H9 (cell line): Measurements from ENCODE around the gene MRPS15. TPM values are rescaled to one million over a fixed set of nuclear protein-coding genes. Genes with fewer than 3 reads are reported as not detected.
"Not testable (repeated sequence)": the region's sequence is repeated elsewhere in the genome, so short reads cannot be mapped to it uniquely, and the experiment has no call there.

Experiments used
- DNase-seq: peaks from one replicate; pipeline ENCODE4 v3.0.0-alpha.2; 2017
- H2AFZ ChIP-seq: one replicate; pipeline ENCODE4 v1.6.1; 2013; ENCODE audit warnings: mild to moderate bottlenecking, low read length, control low read depth, moderate library complexity
- H2AK5ac ChIP-seq: 2 replicates; pipeline ENCODE4 v1.6.1; 2013; ENCODE audit warnings: low read length, control low read depth, mixed read lengths; ENCODE audit not compliant: insufficient read length
- H2BK120ac ChIP-seq: one replicate; pipeline ENCODE4 v1.6.1; 2013; ENCODE audit warnings: low read depth, mild to moderate bottlenecking, low read length, control low read depth, inconsistent platforms; ENCODE audit not compliant: poor library complexity, severe bottlenecking
- H2BK12ac ChIP-seq: 2 replicates; pipeline ENCODE4 v1.6.1; 2013; ENCODE audit warnings: low read length, control low read depth, mixed read lengths, low read depth; ENCODE audit not compliant: insufficient read length
- H2BK15ac ChIP-seq: 2 replicates; pipeline ENCODE4 v1.6.1; 2013; ENCODE audit warnings: low read depth, low read length, control low read depth
- H2BK20ac ChIP-seq: one replicate; pipeline ENCODE4 v1.6.1; 2013; ENCODE audit warnings: low read depth, mild to moderate bottlenecking, low read length, control low read depth, inconsistent platforms; ENCODE audit not compliant: poor library complexity, severe bottlenecking
- H2BK5ac ChIP-seq: 2 replicates; pipeline ENCODE4 v1.6.1; 2013; ENCODE audit warnings: low read length, control low read depth, mixed read lengths; ENCODE audit not compliant: insufficient read length
- H3K14ac ChIP-seq: 2 replicates; pipeline ENCODE4 v1.6.1; 2013; ENCODE audit warnings: low read length, control low read depth; ENCODE audit not compliant: insufficient read depth
- H3K18ac ChIP-seq: 2 replicates; pipeline ENCODE4 v1.6.1; 2013; ENCODE audit warnings: low read depth, mild to moderate bottlenecking, mixed read lengths, low read length, control low read depth; ENCODE audit not compliant: insufficient read length
- H3K23ac ChIP-seq: 2 replicates; pipeline ENCODE4 v1.6.1; 2013; ENCODE audit warnings: low read length, control low read depth, mixed read lengths, low read depth; ENCODE audit not compliant: insufficient read length
- H3K23me2 ChIP-seq: 2 replicates; pipeline ENCODE4 v1.6.1; 2013; ENCODE audit warnings: low read depth, mild to moderate bottlenecking, mixed read lengths, low read length, control low read depth; ENCODE audit not compliant: insufficient read length, poor library complexity, severe bottlenecking
- H3K27ac ChIP-seq: 2 replicates; pipeline ENCODE4 v1.5.1; 2013; ENCODE audit warnings: low read length, control low read depth, mixed read lengths, low read depth; ENCODE audit not compliant: insufficient read length
- H3K27me3 ChIP-seq: 2 replicates; pipeline ENCODE4 v1.6.1; 2013; ENCODE audit warnings: low read length, control low read depth, inconsistent platforms; ENCODE audit not compliant: insufficient read depth
- H3K4ac ChIP-seq: 2 replicates; pipeline ENCODE4 v1.6.1; 2013; ENCODE audit warnings: low read depth, mild to moderate bottlenecking, control low read depth, inconsistent platforms, low read length, moderate library complexity
- H3K4me1 ChIP-seq: 2 replicates; pipeline ENCODE4 v1.6.1; 2013; ENCODE audit warnings: low read length, control low read depth, inconsistent platforms; ENCODE audit not compliant: insufficient read depth
- H3K4me2 ChIP-seq: 2 replicates; pipeline ENCODE4 v1.6.1; 2013; ENCODE audit warnings: low read length, control low read depth, mixed read lengths; ENCODE audit not compliant: insufficient read length, insufficient read depth
- H3K56ac ChIP-seq: 2 replicates; pipeline ENCODE4 v1.6.1; 2013; ENCODE audit warnings: low read depth, mild to moderate bottlenecking, mixed read lengths, low read length, control low read depth; ENCODE audit not compliant: insufficient read length
- H3K79me1 ChIP-seq: 2 replicates; pipeline ENCODE4 v1.6.1; 2013; ENCODE audit warnings: low read depth, mild to moderate bottlenecking, moderate library complexity, low read length, control low read depth, inconsistent platforms; ENCODE audit not compliant: insufficient read depth, poor library complexity, severe bottlenecking
- H3K79me2 ChIP-seq: 2 replicates; pipeline ENCODE4 v1.6.1; 2013; ENCODE audit warnings: low read length, control low read depth, inconsistent platforms; ENCODE audit not compliant: insufficient read depth
- H3K9ac ChIP-seq: 2 replicates; pipeline ENCODE4 v1.6.1; 2013; ENCODE audit warnings: low read length, control low read depth, mixed read lengths; ENCODE audit not compliant: insufficient read length; ENCODE audit errors: extremely low read depth
- H3K9me3 ChIP-seq: one replicate; pipeline ENCODE4 v1.6.1; 2013; ENCODE audit warnings: low read depth, low read length, inconsistent platforms; ENCODE audit not compliant: control insufficient read depth
- H3T11ph ChIP-seq: one replicate; pipeline ENCODE4 v1.6.1; 2013; ENCODE audit warnings: mild to moderate bottlenecking, low read length, control low read depth, inconsistent platforms
- H4K20me1 ChIP-seq: one replicate; pipeline ENCODE4 v1.6.1; 2013; ENCODE audit not compliant: control insufficient read depth, insufficient read length, insufficient read depth
- H4K5ac ChIP-seq: 2 replicates; pipeline ENCODE4 v1.6.1; 2013; ENCODE audit warnings: low read depth, mild to moderate bottlenecking, mixed read lengths, low read length, control low read depth; ENCODE audit not compliant: insufficient read length
- H4K8ac ChIP-seq: replicated peaks from 2 replicates; pipeline ENCODE4 v1.6.1; 2013; ENCODE audit warnings: low read length, control low read depth, mixed read lengths, low read depth; ENCODE audit not compliant: insufficient read length
- H4K91ac ChIP-seq: 2 replicates; pipeline ENCODE4 v1.6.1; 2013; ENCODE audit warnings: low read depth, mild to moderate bottlenecking, moderate library complexity, mixed read lengths, low read length, control low read depth; ENCODE audit not compliant: insufficient read length
- H3K27ac Mint-ChIP-seq, 3 experiments: 2 replicates in 2 of 3; 3 replicates in 1 of 3; pipeline ENCODE4 v1.8.0; 2020 to 2021; ENCODE audit warnings: mixed read lengths in 3 of 3, mild to moderate bottlenecking in 1 of 3, moderate library complexity in 1 of 3
- H3K27me3 Mint-ChIP-seq: 2 replicates; pipeline ENCODE4 v1.8.0; 2021; ENCODE audit warnings: low read depth, mild to moderate bottlenecking, moderate library complexity, mixed read lengths
- H3K36me3 Mint-ChIP-seq, 3 experiments: 2 replicates in 2 of 3; 3 replicates in 1 of 3; pipeline ENCODE4 v1.8.0; 2020 to 2021; ENCODE audit warnings: low read depth in 3 of 3, mixed read lengths in 3 of 3; ENCODE audit not compliant: insufficient read depth in 1 of 3
- H3K4me1 Mint-ChIP-seq, 2 experiments: 2 replicates each; pipeline ENCODE4 v1.8.0; 2020; ENCODE audit warnings: mixed read lengths in 2 of 2
- H3K4me3 Mint-ChIP-seq, 2 experiments: 2 replicates in 1 of 2; 3 replicates in 1 of 2; pipeline ENCODE4 v1.8.0; 2020 to 2021; ENCODE audit warnings: mild to moderate bottlenecking in 2 of 2, mixed read lengths in 2 of 2, moderate library complexity in 1 of 2
- H3K9me3 Mint-ChIP-seq, 2 experiments: 2 replicates in 1 of 2; 3 replicates in 1 of 2; pipeline ENCODE4 v1.8.0; 2020; ENCODE audit warnings: mild to moderate bottlenecking in 2 of 2, mixed read lengths in 2 of 2, moderate library complexity in 1 of 2
- WGBS: extraction: QIAGEN DNeasy Blood & Tissue Kit; methylation state at CpG from one replicate; pipeline ENCODE4 v1.1.7; 2013; ENCODE audit warnings: missing lambda C conversion rate, low lambda C conversion rate, mixed read lengths; ENCODE audit not compliant: insufficient read length; ENCODE audit errors: extremely low coverage; 5-methylcytosine and 5-hydroxymethylcytosine counted together
- total RNA-seq: library from RNA; stranded (reverse); gene quantifications from 2 replicates; pipeline ENCODE4 v1.2.1, GENCODE V29; 2021
- TF ChIP-seq, protein P1 (sequence below): fragments of 200-600 bp; sonication (generic); conservative IDR thresholded peaks from 3 replicates; pipeline ENCODE4 v1.8.0; 2021; ENCODE audit warnings: antibody characterized with exemption, mild to moderate bottlenecking

MRPS15 gene
- total RNA-seq, 1 experiment from 2014 or later = 111 TPM

DNA sequence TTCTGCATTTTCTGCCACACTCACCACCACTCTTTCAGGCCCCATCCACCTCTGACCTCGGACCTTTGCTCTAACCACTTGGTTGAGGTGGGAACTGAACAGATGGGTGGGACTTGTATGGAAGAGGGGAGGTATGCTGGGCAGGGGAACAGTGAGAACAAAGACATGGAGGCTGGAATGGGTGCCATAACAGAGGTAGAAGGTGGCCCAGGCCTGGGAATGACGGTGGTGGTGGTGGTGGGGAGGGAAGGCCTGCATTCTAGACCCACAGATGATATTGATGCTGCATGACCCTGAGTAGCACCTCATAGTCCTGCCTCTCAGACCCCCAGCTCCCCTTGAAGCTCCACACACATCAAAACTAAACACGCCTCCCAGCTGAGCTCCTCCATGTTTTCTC is 23.7 kb upstream of the MRPS15 start:
- no peaks in the 10 kb centered on the region for H3K23me2 ChIP-seq
- H4K5ac ChIP-seq = no peak overlapping the region
- no peaks in the 10 kb centered on the region for H3K9me3 ChIP-seq
- Mint-ChIP-seq H3K4me3 (no peak overlapping the region), H3K4me1 (peaks cover 14 to 17% of the 10 kb centered on the region in 2 experiments), H3K36me3 (no peaks in the 10 kb centered on the region), H3K27ac (0 out of 7 replicates have a peak overlapping the region, but pooled peaks of 1 of the 3 experiments have one; percentile 53), H3K27me3 (peaks cover 28% of the 10 kb centered on the region), H3K9me3 (peaks cover 0 to 8% of the 10 kb centered on the region in 2 experiments; a peak in 3 of 5 replicates)
- no peak overlapping the region for H2BK5ac ChIP-seq
- H2AK5ac ChIP-seq = no peak overlapping the region
- no peaks in the 10 kb centered on the region for H3K79me2 ChIP-seq
- no peak overlapping the region for H2BK20ac ChIP-seq
- no peak overlapping the region for H4K8ac ChIP-seq
- H2BK15ac ChIP-seq = no peak overlapping the region
- TF ChIP-seq, protein P1, sequence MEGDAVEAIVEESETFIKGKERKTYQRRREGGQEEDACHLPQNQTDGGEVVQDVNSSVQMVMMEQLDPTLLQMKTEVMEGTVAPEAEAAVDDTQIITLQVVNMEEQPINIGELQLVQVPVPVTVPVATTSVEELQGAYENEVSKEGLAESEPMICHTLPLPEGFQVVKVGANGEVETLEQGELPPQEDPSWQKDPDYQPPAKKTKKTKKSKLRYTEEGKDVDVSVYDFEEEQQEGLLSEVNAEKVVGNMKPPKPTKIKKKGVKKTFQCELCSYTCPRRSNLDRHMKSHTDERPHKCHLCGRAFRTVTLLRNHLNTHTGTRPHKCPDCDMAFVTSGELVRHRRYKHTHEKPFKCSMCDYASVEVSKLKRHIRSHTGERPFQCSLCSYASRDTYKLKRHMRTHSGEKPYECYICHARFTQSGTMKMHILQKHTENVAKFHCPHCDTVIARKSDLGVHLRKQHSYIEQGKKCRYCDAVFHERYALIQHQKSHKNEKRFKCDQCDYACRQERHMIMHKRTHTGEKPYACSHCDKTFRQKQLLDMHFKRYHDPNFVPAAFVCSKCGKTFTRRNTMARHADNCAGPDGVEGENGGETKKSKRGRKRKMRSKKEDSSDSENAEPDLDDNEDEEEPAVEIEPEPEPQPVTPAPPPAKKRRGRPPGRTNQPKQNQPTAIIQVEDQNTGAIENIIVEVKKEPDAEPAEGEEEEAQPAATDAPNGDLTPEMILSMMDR = no peak
- no peak overlapping the region for H3K4me2 ChIP-seq
- no peak overlapping the region for H3K27ac ChIP-seq
- H2AFZ ChIP-seq = no peak overlapping the region
- H3K56ac ChIP-seq = no peak overlapping the region
- no peaks in the 10 kb centered on the region for H3K79me1 ChIP-seq
- no peaks in the 10 kb centered on the region; the same call in 1 of the 2 replicates for H3K4me1 ChIP-seq
- DNase-seq = no peak
- no peaks in the 10 kb centered on the region for H4K20me1 ChIP-seq
- no peak overlapping the region for H2BK12ac ChIP-seq
- H3K18ac ChIP-seq = no peak overlapping the region
- no peak overlapping the region for H2BK120ac ChIP-seq
- H3T11ph ChIP-seq = no peak overlapping the region
- H3K4ac ChIP-seq = no peak overlapping the region
- WGBS = no CpG with 5 or more reads among the region's 3 CpGs
- no peak overlapping the region for H3K9ac ChIP-seq
- no peak overlapping the region for H3K23ac ChIP-seq
- no peaks in the 10 kb centered on the region for H3K27me3 ChIP-seq
- H4K91ac ChIP-seq = no peak overlapping the region
- H3K14ac ChIP-seq = no peak overlapping the region

DNA sequence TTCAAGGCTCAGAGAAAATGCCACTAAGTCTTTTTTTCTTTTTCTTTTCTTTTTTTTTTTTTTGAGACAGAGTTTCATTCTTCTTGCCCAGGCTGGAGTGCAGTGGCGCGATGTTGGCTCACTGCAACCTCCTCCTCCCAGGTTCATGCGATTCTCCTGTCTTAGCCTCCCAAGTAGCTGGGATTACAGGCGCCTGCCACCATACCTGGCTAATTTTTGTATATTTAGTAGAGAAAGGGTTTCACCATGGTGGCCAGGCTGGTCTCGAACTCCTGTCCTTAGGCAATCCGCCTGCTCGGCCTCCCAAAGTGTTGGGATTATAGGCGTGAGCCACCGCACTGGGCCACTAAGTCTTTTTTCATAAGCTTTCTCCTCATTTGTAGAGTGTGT is 23.1 kb upstream of the MRPS15 start:
- H3K27ac Mint-ChIP-seq = peak overlapping the region in 1 of 3 experiments; percentile 74; a peak in 1 of 7 replicates
- not testable (repeated sequence) for H3K27ac ChIP-seq, H3K4me1 ChIP-seq, H4K8ac ChIP-seq, H3K9me3 Mint-ChIP-seq, H3K23me2 ChIP-seq, H4K5ac ChIP-seq, H3K27me3 ChIP-seq, H3T11ph ChIP-seq, H2BK12ac ChIP-seq, H3K79me1 ChIP-seq, DNase-seq, H3K79me2 ChIP-seq, H2BK5ac ChIP-seq, H3K4ac ChIP-seq, H3K4me2 ChIP-seq, H3K14ac ChIP-seq, H3K9ac ChIP-seq, H3K56ac ChIP-seq, H3K9me3 ChIP-seq, H4K91ac ChIP-seq, H2BK120ac ChIP-seq, H2AFZ ChIP-seq, H2BK20ac ChIP-seq, H2BK15ac ChIP-seq, H3K4me3 Mint-ChIP-seq, H3K23ac ChIP-seq, H3K36me3 Mint-ChIP-seq, H4K20me1 ChIP-seq, H3K18ac ChIP-seq, H2AK5ac ChIP-seq
- H3K4me1 Mint-ChIP-seq = peaks cover 14 to 17% of the 10 kb centered on the region in 2 experiments
- WGBS = no CpG with 5 or more reads among the region's 9 CpGs
- peaks cover 24% of the 10 kb centered on the region for H3K27me3 Mint-ChIP-seq
